Mucosa of descending colon (tissue), 3 donors: ENCODE measurements around the gene PDE3B. TPM values are rescaled to one million over a fixed set of nuclear protein-coding genes. Genes with fewer than 3 reads are reported as not detected.

ENCODE experiments used
- ATAC-seq: fragments of 200-7000 bp; cut with Tn5 transposase; one replicate; pipeline ENCODE4 v1.9.1; 2020; ENCODE audit warnings: mild to moderate bottlenecking, moderate library complexity
- DNase-seq, 3 donors: peaks; one replicate each; pipeline ENCODE4 v3.0.0-alpha.2; 2020
- H3K36me3 ChIP-seq: fragments of 200-600 bp; one replicate; pipeline ENCODE4 v1.8.0; 2021; ENCODE audit warnings: low read depth, mild to moderate bottlenecking
- H3K4me1 ChIP-seq: fragments of 200-600 bp; one replicate; pipeline ENCODE4 v1.8.0; 2021; ENCODE audit warnings: low read depth, mild to moderate bottlenecking
- H3K4me3 ChIP-seq: fragments of 200-600 bp; one replicate; pipeline ENCODE4 v1.8.0; 2021; ENCODE audit warnings: mild to moderate bottlenecking
- H3K9me3 ChIP-seq: fragments of 200-600 bp; one replicate; pipeline ENCODE4 v1.8.0; 2021; ENCODE audit warnings: mild to moderate bottlenecking
- intact Hi-C, 2 donors: fragments of 100-400 bp; cut with DNase I in 1 of 2; cut with micrococcal nuclease in 1 of 2; formaldehyde crosslinking; loops; one replicate each; pipeline versions ENCODE4 v1.11.0 to v1.11.1; 2022; cut with DNase I, micrococcal nuclease
- total RNA-seq, 3 donors: library from RNA; stranded (reverse); fragmentation: NEBNext Ultra II Directional in 2 of 3; extraction: Animal tissue kit (Norgen Biotek cat#: 25700) in 2 of 3; gene quantifications; one replicate each; pipeline versions ENCODE4 v1.2.1 to v1.2.4, GENCODE V29; 2021 to 2023
- TF ChIP-seq, protein P1 (sequence below): fragments of 200-600 bp; IDR thresholded peaks from one replicate; pipeline ENCODE4 v1.8.0; 2022; ENCODE audit warnings: antibody characterized with exemption, mild to moderate bottlenecking
- donor health status: DM: no; HTN: no; CAD: no; lungs with moderate emphysema.
- donor health status: DM: no; HTN: no; CAD: no.
- donor health status: DM: no; HTN: yes; CAD: no.

PDE3B gene
- total RNA-seq, 3 donors from 2014 or later = 22.4 to 47.0 (median 25.9) TPM

DNA sequence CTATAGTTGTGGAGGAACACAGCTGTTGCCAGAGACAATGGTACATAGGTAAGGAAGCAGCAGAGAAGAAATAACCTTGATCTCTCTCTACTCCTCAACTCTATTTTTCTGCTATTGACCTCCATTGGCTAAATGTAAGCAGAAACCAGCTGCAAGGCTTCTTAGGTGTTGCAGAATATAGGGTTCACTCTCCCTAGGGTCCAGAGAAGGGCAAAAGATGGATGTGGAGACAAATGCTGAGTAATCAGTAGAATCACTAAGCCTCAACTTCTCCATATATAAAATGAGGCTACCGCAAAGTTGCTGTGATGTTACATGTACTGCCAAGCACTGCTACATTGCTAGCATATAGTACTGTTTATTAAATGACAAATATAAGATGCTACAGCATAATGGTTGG lies 120.6 kb downstream of the PDE3B start:
- DNase-seq (no peak), ATAC-seq (no peak)
- Histone ChIP-seq H3K4me1 (no peaks in the 10 kb centered on the region), H3K9me3 (no peaks in the 10 kb centered on the region), H3K36me3 (no peaks in the 10 kb centered on the region), H3K4me3 (no peak overlapping the region)
- TF ChIP-seq, protein P1, sequence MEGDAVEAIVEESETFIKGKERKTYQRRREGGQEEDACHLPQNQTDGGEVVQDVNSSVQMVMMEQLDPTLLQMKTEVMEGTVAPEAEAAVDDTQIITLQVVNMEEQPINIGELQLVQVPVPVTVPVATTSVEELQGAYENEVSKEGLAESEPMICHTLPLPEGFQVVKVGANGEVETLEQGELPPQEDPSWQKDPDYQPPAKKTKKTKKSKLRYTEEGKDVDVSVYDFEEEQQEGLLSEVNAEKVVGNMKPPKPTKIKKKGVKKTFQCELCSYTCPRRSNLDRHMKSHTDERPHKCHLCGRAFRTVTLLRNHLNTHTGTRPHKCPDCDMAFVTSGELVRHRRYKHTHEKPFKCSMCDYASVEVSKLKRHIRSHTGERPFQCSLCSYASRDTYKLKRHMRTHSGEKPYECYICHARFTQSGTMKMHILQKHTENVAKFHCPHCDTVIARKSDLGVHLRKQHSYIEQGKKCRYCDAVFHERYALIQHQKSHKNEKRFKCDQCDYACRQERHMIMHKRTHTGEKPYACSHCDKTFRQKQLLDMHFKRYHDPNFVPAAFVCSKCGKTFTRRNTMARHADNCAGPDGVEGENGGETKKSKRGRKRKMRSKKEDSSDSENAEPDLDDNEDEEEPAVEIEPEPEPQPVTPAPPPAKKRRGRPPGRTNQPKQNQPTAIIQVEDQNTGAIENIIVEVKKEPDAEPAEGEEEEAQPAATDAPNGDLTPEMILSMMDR = no peak
- intact Hi-C loops = no loop called here

DNA sequence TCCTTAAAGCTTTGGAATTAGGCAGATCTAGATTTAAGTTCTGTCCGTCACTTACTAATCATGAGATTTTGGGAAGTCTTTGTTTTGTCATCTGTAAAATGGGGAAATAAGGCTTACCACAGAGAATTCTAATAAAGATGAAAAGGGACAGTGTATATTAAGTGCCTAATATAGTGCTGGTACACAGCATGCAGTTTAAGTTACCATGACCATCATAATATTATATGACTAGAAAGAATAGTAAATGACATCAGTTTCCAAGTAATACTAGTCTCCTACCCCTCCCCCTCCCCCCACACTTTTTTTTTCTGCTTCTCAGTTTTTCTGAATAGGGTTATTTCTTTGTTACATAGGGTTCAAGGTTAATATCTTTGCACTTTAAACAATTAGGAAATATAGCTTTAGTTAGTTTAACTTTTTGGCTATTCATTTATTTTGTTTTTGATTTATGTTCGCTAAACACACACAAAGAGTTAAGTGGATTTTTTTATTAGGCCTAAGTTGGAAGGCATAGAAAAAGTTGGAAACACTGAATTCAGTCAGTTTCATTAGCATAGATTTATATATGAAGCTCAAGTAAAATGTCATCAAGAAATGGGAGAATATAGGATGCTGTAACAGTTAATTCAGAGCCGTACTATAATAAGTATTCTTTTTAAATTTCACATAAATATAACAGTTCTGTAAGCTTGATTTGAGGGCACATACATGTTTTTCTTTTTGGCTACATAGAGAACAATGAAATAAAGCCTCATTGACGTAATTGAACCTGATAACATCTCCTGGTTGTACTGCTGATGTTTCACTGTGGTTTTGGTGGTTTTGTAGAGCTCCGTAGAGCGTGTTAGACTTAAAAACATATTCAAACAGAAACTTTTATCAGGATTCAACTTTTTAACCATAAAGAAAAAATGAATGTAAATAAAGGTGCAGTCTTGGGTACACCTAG lies 121.2 kb downstream of the PDE3B start:
- no peaks in the 10 kb centered on the region for H3K9me3 ChIP-seq
- peak; percentile 84 for ATAC-seq
- DNase-seq = peak in 1 of 3 donors; percentile 13
- intact Hi-C loops = no loop called here
- no peaks in the 10 kb centered on the region for H3K36me3 ChIP-seq
- TF ChIP-seq, protein P1 = no peak
- H3K4me3 ChIP-seq = no peak overlapping the region
- no peaks in the 10 kb centered on the region for H3K4me1 ChIP-seq

DNA sequence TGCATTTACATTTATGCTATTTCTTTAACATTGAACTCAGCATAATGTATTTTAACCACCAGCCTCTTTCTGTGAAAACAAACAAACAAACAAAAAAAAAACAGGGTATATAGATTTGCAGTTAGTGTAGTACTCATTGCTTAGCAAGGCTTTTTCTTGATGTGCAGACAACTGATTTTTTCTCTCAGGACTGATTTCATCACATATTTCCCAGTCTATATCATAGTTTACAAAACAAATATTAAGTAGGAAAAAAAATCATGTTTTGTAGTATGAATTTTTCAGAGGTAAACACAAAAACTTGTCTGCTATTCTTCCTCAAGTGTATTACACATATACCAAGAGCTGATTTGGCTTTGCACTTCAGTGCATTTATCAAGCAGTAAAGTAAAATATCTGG lies 123.0 kb downstream of the PDE3B start:
- H3K4me3 ChIP-seq = no peak overlapping the region
- intact Hi-C loops = no loop called here
- H3K36me3 ChIP-seq = no peaks in the 10 kb centered on the region
- no peaks in the 10 kb centered on the region for H3K9me3 ChIP-seq
- no peaks in the 10 kb centered on the region for H3K4me1 ChIP-seq
- DNase-seq (no peak), ATAC-seq (no peak)
- TF ChIP-seq, protein P1 = no peak

DNA sequence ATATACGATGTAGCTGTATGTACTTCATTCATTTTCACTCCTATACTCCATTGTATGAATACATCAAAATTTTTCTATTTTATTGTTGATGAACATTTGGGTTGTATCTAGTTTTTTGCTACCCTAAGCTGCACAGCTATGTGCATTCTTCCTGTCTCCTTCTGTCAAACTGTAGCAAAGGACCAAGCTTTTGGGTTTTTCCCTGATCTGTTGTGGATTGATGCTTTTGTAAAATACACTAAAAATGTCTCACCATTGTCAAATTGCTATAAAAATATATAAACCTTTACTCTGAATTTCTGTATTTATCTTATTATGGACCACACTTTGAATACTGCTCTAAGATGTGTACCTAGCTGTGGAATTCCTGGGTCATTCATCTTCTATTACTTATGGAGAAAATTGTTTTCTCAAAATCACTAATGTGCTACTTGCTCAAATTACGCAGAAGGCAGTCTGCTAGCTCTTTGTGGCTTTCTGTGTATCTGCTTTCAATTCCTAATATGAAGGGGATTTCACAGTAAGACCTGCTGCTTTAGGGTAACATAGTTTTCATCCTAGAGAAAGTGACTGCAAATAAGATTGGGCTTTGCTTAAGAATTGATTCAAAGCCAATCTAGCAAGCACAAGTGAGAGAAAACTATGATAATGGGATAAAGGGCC lies 125.1 kb downstream of the PDE3B start:
- TF ChIP-seq, protein P1 = no peak
- Histone ChIP-seq H3K4me3 (no peak overlapping the region), H3K36me3 (no peaks in the 10 kb centered on the region), H3K4me1 (no peaks in the 10 kb centered on the region), H3K9me3 (no peaks in the 10 kb centered on the region)
- intact Hi-C loops = no loop called here
- ATAC-seq = no peak
- no peak for DNase-seq

DNA sequence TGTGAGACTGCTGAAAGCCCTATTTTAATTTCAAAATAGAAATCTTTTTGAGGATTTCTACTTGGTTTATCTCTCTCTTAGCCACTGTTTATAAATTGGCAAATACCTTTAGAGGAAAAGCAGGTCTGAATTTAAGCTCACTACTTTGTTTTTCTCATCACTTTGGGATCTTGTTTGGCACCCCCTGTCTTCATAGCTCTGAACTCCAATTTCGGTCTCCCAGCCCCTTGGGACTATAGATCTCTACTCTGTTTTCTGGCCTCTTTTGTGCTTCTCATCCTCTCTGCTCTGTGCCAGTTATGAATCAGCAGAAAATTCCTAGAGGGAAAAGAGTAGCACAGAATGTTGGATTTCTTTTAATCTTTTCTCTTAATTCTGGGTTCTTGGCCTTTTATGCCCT lies 130.2 kb downstream of the PDE3B start:
- intact Hi-C loops = no loop called here
- Histone ChIP-seq H3K9me3 (no peaks in the 10 kb centered on the region), H3K36me3 (no peaks in the 10 kb centered on the region), H3K4me1 (no peaks in the 10 kb centered on the region), H3K4me3 (no peak overlapping the region)
- TF ChIP-seq, protein P1 = no peak
- ATAC-seq (no peak), DNase-seq (no peak)
